HK-2 (cell line): Measurements from ENCODE around the gene NSMCE4A.
"Not testable (repeated sequence)": the region's sequence is repeated elsewhere in the genome, so short reads cannot be mapped to it uniquely, and the experiment has no call there.

ENCODE experiments used
- DNase-seq: peaks from one replicate; pipeline ENCODE4 v3.0.0-alpha.2; 2018; ENCODE audit not compliant: unreplicated experiment

The NSMCE4A gene

GRCh38 chr10:121974535-121975294 is at the start of gene NSMCE4A:
Gene NSMCE4A (minus strand): TSS chr10:121975217. CDS start chr10:121975165, 52 bp downstream.
- DNase-seq = peak; percentile 76

DNA sequence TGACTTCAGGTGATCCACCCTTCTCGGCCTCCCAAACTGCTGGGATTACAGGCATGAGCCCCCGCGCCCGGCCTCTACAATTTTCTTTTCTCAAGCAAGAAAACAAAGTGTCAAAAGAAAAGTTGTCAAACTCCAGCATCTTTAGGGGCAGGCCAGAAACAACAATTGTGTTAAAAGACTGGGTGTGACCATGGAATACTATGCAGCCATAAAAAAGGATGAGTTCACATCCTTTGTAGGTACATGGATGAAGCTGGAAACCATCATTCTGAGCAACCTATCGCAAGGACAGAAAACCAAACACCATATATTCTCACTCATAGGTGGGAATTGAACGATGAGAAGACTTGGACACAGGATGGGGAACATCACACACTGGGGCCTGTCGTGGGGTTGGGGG is 48.2 kb upstream of the NSMCE4A start:
- not testable (repeated sequence) for DNase-seq

DNA sequence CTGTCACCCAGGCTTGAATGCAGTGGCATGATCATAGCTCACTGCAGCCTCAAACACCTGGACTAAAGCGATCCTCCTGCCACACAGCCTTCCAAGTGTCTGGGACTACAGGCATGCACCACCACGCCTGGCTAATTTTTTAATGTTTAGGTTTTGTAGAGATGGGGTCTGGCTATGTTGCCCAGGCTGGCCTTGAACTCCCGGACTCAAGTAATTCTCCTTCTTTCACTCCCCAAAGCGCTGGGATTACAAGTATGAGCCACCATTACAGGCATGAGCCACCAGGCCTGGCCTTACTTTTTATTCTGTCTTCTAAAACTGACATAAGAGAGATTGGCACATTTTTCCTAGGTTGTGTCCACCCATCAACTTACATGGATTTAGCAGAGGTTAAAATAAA is 47.3 kb upstream of the NSMCE4A start:
- DNase-seq = no peak

- no peak for DNase-seq
These were observed 46.8 kb upstream of the NSMCE4A start for GRCh38 chr10:122021828-122022227.

DNA sequence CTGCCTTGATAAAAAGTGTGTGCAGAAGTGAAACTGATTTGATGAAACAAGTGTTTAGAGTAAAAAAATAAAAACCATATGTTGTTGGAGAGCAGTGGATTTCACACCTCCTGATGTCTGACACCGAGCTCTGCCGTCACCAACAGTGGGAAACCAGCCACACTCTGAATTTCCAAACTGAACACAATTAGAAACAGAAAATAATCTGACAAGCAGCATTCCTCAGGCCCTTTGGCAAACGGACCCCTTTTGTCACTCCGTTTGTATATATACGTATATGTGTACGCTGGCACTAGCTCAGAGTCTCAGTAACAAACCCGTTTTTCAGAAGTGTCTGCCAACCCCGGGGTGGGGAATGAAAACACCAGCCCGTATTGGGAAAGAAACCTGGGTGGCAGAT is 46.4 kb upstream of the NSMCE4A start:
- DNase-seq = no peak

GRCh38 chr10:122020226-122020625 is 45.2 kb upstream of the NSMCE4A start:
- no peak for DNase-seq

GRCh38 chr10:122019414-122019975 is 44.5 kb upstream of the NSMCE4A start:
- DNase-seq = peak; percentile 44

DNA sequence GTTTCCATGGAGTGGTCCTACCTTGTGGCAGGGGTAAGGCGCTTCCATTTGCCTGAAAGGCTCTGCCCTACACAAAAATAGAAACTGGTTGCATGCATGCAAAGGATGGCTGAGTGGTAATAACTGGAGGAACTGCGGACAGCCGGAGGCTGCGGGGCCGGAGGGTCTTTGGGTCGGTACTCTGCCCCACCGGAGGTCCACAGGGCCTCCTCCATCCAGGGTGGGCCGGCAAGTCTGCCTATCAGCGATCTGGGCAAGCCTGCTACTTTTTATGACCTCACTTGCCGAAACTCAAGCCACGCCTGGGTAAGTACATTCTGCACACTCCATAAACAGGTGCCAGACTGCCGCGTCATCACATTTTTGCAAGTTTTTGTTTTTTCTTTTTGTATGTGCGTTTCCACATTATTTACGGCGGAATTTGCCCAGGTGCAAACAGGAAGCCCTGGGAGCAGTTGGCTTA is 44.0 kb upstream of the NSMCE4A start:
- peak; percentile 4 for DNase-seq

- no peak for DNase-seq
These were observed 43.5 kb upstream of the NSMCE4A start for GRCh38 chr10:122018491-122018890.

- not testable (repeated sequence) for DNase-seq
These were observed 42.9 kb upstream of the NSMCE4A start for GRCh38 chr10:122017926-122018325.

GRCh38 chr10:122014652-122015248 is 39.7 kb upstream of the NSMCE4A start:
- DNase-seq = no peak

- no peak for DNase-seq
These were observed 38.3 kb upstream of the NSMCE4A start for GRCh38 chr10:122013311-122013780.

DNA sequence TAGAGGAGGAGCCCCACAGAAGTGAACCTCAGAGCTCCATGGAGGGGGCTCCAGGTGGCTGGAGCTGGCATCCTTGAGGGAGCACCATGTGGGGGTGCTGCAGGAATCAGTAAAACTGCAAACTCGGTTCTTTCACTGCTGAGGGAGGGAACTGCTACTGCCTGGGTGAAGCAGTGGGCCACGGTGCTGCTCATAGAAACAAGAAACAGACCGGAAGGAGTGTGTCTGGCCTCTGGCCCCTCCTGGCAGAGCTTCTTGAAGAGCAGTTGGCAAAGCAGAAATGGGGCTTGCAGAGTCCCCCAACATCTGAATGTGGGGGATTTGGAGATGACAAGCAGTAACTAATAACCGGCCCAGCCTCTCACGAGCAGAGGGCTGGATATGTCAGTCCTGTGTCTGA is 37.7 kb upstream of the NSMCE4A start:
- DNase-seq = no peak

DNA sequence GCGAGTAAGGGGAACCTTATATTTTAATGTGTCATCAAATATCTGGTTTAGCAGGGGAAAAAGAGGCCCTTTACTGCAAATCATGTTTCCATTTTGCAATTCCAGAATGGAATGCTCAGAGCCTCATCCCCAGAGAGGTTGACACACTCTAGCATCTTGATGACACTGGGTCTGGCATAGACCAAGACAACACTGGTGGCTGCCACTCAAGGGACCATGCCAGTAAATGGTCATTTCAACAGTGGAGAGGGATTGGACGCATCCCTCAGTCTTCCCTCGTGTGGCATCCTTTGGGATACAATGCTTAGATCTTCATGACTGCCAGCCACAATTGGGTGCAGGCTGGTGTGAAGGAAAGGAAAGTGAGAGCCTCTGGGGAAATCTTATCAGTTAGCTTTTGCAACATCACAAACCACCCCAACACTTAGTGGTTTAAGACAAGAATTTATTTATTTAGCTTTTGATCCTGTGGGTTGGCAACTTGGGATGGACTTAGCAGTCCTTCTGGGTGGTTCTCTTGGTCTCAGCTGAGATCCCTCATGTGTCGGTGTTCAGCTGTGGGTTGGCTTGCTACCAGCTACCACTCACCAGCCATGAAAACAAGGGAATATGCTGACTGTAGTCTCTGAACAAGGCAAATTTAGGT is 35.5 kb upstream of the NSMCE4A start:
- no peak for DNase-seq

DNA sequence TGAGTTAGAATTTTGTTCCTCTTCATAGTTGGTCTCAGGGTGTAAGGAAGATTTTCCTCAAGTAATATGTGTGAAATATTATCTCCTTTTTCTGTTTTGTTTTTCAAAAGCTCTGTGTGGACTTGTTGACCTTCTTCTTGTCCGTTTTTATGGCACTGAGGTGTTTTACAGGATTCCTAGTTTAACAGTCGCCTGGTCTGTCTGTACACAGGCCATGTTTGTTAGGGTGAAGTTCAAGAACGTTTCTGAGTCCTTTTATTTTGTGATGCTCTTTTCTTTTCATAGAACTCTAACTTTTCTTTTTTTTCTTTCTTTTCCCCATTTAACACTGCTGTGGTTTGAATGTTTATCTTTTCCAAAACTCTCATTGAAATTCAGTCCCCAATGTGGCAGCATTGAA is 32.4 kb upstream of the NSMCE4A start:
- no peak for DNase-seq

DNA sequence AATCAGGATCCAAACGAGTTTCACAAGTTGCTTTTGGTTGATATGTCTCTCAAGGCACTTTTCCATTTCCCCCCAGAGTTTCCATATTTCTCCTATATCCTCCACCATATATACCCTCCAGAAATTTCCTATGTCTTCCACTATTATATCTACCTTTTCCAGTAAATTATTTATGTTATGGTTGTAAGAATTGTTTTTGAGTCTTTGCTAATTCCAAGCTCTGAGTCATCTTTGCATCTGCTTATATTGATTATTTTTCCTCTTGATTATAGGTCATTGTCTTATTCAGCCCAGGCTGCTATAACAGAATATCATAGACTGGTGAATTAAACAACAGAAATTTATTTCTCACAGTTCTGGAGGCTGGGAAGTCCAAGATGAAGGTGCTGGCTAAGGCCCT is 26.7 kb upstream of the NSMCE4A start:
- no peak for DNase-seq

- DNase-seq = no peak
These were observed 24.3 kb upstream of the NSMCE4A start for GRCh38 chr10:121999301-121999700.

DNA sequence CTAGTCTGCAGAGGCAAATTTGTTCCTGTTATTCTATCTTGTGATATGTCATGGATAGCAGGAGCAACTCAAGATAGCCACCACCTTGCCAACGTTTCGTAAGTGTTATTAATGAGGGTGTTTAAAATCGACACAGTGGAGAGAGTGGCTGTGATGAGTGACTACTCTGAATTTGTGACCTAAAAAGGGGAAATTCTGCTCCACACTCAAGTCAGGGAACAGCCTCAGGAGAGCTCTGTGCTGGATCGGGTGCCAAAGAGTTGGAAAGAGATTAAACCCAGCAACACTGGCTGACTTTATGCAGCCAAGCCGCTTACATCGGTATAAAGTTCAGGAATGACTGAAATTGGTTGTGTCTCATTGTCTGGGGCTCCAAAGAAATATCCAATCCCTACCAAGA is 23.4 kb upstream of the NSMCE4A start:
- DNase-seq = no peak

DNA sequence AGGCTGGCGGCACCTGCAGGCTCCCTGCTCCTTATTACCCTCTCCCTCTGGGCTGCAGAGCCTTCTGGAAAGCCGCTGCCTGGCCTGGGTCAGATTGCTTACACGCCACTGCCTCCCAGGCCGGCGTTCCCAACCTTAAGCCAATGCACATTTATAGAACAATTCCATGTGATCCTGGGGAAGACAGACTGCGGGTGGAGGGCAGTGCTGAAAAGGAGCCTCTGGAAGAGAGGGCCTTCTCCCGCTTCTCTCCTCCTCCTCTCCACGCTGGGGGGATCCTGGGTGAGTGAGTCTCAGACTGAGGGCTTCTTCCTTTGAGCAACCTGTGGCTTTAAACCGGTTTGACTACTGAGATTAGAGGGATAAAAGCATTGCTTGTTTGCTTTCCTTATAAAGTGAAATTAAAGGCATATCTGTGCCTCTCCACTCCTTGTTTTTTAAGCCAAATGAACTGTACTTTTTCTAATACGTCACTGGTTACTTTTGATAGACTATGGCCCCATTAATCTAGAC is 19.5 kb upstream of the NSMCE4A start:
- DNase-seq = no peak

GRCh38 chr10:121991727-121992126 is 16.7 kb upstream of the NSMCE4A start:
- DNase-seq = not testable (repeated sequence)

GRCh38 chr10:121990015-121990677 is 15.1 kb upstream of the NSMCE4A start:
- no peak for DNase-seq
